Measurements from ENCODE around the gene FAM228B.

DNA sequence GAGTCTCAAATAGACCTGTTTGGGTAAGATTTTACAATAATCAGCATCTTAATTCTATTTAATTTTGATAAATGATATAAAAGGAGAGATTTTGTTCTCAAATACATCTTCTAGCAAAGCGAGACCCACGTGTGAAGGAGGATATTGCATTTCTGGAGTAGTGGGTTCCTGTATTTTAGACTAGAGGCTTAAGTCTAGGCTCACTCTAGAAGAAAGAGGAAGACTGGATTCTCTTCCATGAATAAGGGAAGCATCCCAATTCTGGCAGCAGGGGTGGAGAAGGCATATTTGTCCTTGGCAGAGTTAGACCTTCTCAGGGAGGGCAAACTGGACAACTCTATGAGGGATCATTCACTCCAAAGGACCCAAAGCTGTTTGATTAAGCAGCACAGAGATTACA, 40.3 kb downstream of the FAM228B start:
- TF ChIP-seq, protein P1, sequence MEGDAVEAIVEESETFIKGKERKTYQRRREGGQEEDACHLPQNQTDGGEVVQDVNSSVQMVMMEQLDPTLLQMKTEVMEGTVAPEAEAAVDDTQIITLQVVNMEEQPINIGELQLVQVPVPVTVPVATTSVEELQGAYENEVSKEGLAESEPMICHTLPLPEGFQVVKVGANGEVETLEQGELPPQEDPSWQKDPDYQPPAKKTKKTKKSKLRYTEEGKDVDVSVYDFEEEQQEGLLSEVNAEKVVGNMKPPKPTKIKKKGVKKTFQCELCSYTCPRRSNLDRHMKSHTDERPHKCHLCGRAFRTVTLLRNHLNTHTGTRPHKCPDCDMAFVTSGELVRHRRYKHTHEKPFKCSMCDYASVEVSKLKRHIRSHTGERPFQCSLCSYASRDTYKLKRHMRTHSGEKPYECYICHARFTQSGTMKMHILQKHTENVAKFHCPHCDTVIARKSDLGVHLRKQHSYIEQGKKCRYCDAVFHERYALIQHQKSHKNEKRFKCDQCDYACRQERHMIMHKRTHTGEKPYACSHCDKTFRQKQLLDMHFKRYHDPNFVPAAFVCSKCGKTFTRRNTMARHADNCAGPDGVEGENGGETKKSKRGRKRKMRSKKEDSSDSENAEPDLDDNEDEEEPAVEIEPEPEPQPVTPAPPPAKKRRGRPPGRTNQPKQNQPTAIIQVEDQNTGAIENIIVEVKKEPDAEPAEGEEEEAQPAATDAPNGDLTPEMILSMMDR (IDR thresholded peaks at IDR 0.05; ENCODE audit: insufficient read depth, low read length): no peak
- TF ChIP-seq, protein P2, sequence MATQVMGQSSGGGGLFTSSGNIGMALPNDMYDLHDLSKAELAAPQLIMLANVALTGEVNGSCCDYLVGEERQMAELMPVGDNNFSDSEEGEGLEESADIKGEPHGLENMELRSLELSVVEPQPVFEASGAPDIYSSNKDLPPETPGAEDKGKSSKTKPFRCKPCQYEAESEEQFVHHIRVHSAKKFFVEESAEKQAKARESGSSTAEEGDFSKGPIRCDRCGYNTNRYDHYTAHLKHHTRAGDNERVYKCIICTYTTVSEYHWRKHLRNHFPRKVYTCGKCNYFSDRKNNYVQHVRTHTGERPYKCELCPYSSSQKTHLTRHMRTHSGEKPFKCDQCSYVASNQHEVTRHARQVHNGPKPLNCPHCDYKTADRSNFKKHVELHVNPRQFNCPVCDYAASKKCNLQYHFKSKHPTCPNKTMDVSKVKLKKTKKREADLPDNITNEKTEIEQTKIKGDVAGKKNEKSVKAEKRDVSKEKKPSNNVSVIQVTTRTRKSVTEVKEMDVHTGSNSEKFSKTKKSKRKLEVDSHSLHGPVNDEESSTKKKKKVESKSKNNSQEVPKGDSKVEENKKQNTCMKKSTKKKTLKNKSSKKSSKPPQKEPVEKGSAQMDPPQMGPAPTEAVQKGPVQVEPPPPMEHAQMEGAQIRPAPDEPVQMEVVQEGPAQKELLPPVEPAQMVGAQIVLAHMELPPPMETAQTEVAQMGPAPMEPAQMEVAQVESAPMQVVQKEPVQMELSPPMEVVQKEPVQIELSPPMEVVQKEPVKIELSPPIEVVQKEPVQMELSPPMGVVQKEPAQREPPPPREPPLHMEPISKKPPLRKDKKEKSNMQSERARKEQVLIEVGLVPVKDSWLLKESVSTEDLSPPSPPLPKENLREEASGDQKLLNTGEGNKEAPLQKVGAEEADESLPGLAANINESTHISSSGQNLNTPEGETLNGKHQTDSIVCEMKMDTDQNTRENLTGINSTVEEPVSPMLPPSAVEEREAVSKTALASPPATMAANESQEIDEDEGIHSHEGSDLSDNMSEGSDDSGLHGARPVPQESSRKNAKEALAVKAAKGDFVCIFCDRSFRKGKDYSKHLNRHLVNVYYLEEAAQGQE (IDR thresholded peaks at IDR 0.05; ENCODE audit: insufficient replicate concordance, low read depth): no peak
- TF ChIP-seq POLR2AphosphoS5 (IDR thresholded peaks at IDR 0.05; ENCODE audit: low read depth): no peak
- TF ChIP-seq GABPA (IDR thresholded peaks at IDR 0.05; ENCODE audit: low read depth): no peak
- TF ChIP-seq SPI1 (IDR thresholded peaks at IDR 0.05; ENCODE audit: borderline replicate concordance, low read depth): no peak

Data from HL-60 (cell line).